ENCODE data around the gene SIGLEC7. TPM values are rescaled to one million over a fixed set of nuclear protein-coding genes. Genes with fewer than 3 reads are reported as not detected.
A peak's percentile ranks its signal among the peaks of the same experiment; 100 is the strongest.

Gene SIGLEC7
- total RNA-seq, 1 donor from 2014 or later, result not detected

DNA sequence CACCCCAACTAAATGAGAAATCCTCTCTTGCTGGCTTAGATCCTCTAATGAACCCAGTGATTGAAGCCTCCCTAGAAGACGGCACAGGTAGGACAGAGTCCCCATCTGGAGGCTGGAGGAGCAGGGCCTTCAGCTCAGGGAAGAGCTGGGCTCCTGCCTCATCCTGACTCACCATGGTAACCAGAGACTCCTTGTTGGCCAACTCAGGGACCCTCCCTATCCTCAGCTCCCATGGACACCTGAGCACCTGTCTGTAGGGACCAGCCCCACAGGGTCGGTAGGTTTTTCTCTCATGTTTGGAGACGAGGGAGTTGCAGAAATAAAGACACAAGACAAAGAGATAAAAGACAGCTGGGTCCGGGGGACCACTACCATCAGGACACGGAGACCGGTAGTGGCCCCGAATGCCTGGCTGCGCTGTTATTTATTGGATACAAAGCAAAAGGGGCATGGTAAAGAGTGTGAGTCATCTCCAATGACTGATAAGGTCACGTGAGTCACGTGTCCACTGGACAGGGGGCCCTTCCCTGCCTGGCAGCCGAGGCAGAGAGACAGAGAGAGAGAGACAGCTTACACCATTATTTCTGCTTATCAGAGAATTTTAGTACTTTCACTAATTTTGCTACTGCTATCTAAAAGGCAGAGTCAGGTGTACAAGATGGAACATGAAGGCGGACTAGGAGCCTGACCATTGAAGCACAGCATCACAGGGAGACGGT, 26.6 kb downstream of the SIGLEC7 start:
- no peak for DNase-seq (ENCODE audit: low read depth)

DNA sequence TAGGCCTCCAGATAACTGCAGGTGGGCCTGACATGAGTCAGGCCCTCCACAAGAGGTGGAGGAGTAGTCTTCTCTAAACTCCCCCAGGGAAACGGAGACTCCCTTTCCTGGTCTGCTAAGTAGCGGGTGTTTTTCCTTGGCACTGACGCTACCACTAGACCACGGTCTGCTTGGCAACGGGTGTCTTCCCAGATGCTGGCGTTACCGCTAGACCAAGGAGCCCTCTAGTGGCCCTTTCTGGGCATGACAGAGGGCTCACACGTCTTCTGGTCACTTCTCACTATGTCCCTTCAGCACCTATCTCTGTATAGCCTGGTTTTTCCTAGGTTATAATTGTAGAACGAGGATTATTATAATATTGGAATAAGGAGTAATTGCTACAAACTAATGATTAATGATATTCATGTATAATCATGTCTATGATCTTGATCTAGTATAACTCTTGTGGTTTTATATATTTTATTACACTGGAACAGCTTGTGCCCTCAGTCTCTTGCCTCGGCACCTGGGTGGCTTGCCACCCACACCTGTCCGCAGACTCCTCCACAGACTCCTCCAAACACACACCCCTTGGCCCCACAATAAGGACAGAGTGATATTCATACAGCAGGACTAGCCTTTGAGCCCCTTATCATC, 27.3 kb downstream of the SIGLEC7 start:
- DNase-seq (ENCODE audit: low read depth), result peak; percentile 28

DNA sequence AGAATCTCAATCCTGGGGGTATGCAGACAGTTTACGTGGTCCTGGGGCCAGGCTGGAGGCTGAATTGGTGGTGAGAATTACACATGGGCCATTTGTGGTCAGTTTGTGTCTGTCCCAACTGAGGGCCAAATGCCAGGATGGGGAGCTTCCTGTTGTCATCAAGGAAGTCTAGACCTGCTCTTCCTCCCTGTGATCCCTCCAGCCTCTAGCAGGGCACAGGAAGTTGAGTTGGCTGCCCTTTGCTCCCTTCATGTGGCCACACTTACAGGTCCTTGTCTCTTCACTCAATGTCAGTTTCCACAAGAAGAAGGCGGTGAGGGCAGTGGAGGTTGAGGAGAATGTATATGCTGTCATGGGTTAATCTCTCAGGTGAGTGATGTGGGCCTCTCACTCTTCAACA, 30.1 kb downstream of the SIGLEC7 start:
- no peak for DNase-seq (ENCODE audit: low read depth)

DNA sequence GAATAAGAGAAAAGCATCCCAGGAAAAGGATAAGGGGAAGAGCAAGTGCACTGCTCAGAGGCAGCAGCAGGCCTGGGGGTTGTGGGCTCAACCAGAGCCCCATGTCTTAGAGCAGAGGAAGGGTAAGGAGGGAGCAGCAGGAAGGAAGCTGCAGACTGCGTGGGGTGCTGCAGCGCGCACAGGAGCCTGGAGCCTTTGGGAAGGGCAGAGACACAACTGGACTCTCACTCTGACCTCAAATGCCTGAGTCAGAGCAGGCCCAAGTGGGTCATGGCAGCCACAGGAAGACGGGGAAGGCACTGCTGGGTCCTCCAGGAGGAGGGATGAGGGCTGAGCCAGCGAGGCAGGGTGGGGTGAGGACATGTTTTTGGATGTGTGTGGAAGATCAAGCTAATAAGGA, 31.6 kb downstream of the SIGLEC7 start:
- no peak for DNase-seq (ENCODE audit: low read depth)

DNA sequence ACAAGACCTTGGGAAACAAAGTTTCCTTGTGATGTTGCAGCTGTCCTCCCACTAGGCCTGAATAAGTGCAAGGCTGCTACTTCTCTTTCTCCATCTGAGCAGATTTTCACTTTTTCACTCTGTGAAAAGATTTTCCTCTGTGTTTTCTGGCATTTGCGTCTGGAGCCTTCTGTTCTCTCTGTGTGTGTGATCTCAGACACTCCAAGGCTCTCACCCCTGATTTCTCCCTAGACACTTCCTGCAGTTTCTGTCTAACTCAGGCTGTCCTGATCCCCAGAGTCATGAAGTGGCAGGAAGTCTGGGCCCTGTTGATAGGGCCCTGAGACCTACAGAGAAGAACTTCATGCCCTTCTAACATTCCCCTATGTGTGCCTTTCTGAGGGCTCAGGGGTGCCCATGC, 37.2 kb downstream of the SIGLEC7 start:
- DNase-seq (ENCODE audit: low read depth), result no peak

DNA sequence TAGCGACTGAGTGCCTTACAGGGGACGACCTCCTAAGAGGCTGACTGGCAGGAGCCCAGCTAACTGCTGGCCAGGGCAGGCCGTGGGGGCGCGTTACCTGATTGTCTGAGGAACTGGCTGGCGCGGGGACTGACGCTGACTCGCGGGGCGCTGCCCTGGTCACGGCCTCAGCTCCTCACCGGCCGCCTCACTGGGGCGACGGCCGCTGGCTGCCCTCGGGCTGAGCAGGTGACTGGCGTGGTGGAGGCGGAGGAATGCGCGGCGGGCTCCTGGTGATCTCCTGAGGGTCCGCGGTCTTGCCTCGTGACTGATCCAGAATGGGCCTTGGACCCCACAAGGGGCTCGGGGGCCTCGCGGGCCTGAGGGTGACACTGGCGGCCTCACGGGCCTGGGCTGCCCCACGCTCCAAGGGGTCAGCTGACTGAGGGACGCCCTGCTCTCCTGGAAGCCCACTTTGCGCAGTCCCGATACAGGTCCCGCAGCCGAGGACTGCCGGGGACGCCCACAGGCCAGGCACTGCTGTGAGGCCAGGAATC, 39.3 kb downstream of the SIGLEC7 start:
- DNase-seq (ENCODE audit: low read depth), result no peak

DNA sequence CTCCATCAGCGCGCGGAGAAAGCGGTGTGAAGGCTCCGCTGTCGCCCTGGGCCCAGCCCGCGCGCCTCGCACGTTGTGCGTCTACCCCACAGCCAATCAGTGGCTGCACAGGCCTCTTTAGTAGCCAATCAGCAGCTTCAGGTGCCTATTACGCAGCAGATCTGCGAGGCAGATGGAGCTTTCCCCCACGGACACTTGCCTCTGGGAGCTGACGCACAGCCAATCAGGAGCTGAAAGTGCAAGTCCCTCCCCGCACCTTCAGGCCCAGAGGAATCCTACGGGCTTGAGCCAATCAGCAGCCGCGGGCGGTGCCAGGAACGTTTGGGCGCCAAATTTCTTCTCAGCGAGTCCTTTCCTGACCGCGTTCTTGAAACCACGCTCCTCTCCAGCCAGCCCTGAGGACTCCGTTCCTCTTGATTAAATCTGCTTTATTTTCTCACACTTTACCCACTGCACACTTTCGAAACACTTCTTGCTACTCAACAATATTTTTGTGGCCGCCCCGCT, 39.9 kb downstream of the SIGLEC7 start:
- no peak for DNase-seq (ENCODE audit: low read depth)

DNA sequence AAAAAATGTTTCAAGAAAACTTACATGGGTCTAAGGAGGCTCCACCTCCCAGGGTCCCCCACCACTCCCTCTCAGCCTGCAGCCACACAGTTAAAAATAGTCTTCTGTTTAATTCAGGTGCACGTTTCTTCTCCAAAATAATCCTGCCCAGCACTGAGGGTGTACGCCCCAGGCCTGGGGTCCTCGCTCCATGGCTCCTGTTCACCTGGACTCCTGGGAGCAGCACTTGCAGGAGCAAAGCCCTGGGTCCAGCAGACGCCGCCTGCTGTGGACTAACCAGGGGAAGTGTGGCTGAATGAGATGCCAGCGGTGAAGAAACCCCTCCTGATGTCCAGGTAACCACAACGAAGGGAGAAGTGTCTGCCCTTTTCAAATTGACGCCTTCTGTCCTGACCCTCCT, 41.5 kb downstream of the SIGLEC7 start:
- DNase-seq (ENCODE audit: low read depth), result no peak

DNA sequence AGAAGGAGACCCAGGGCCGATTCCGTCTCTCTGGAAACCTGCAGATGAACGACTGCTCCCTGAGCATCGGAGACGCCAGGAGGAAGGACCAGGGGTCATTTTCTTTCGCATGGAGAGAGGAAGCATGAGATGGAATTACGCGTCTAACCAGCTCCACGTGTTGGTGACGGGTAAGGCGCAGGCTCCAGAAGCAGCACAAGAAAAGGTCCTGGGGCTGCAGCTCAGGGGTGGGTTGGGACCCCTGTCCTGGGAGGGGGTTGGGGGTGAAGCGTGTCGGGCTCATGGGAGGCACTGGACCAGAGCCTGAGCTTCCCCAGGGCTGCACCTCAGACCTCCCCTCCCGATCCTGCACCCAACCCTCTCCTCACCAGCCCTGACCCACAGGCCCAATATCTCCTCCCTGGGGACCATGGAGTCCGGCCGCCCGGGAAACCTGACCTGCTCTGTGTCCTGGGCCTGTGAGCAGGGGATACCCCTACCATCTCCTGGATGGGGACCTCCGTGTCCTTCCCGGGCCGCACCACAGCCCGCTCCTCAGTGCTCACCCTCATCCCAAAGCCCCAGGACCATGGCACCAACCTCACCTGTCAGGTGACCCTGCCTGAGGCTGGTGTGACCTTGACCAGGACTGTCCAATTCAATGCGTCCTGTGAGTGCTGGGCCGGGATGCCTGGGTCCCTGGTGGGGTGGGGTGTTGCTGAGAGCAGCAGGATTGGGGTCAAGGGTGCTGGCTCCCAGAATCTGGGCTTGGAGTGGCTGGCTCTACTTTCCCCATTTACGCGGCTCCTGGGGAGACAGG, 43.2 kb downstream of the SIGLEC7 start:
- DNase-seq (ENCODE audit: low read depth), result no peak

DNA sequence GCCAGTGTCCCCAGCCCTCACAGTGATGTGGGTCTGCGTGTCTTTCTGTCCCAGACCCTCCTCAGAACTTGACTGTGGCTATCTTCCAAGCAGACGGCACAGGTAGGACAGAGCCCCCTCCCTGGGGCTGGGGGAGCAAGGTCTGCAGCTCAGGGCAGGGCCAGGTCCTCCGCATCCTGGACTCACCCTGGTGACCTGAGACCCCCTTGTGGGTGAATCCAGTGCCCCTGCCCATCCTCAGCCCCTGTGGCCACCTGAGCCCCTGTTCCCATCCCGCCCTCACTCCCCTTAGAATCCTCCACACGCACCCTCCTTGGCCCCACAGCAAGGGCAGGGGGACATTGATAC, 43.7 kb downstream of the SIGLEC7 start:
- DNase-seq (ENCODE audit: low read depth), result no peak

DNA sequence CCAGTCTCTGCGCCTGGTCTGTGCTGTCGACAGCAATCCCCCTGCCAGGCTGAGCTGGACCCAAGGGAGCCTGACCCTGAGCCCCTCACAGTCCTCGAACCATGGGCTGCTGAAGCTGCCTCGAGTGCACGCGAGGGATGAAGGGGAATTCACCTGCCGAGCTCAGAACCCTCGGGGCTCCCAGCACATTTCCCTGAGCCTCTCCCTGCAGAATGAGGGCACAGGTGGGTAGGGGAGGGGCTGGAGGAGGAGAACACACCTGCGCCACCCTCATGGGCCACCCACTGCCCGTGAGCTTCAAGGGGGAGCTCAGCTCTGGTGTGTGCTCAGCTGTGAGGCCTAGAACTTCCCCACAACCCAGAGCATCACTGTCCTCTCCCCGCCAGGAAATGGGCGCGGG, 44.2 kb downstream of the SIGLEC7 start:
- no peak for DNase-seq (ENCODE audit: low read depth)

DNA sequence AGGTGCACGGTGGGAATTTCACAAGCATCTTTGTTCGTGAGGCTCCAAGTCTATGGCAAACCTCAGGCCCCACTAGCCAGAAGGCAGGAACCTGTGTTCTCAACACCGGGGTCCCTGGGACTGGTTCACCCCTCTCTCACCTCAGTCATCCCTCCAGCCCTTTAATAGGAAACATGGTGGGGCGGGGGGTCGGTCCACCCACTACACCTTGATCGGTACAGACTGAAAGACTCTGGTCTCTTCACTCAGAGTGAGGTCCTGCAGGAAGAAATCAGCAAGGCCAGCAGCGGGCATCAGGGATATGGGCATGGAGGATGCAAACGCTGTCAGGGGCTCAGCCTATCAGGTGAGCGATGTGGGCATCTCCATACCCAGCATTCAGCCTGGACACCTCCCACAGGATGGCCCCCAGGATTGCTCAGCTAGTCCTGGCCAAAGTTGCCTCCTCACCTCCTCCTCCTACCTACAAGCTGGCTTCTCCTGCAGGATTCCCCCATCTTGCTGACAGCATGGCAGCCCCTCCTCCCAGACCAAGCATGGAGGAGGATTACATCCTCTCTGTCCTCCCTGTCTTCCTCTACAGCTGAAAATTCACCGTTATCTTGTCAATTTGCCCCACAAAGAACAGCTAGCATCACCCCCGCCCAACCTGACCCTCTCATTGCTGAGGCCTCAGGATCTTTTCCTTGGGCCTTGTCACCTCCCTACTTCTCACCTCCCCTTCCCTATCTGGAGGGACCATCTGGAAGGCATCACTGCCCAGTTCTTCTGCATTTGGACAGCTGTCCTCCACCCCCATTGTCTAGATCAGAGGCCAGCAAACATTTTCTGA, 45.5 kb downstream of the SIGLEC7 start:
- DNase-seq (ENCODE audit: low read depth), result no peak

DNA sequence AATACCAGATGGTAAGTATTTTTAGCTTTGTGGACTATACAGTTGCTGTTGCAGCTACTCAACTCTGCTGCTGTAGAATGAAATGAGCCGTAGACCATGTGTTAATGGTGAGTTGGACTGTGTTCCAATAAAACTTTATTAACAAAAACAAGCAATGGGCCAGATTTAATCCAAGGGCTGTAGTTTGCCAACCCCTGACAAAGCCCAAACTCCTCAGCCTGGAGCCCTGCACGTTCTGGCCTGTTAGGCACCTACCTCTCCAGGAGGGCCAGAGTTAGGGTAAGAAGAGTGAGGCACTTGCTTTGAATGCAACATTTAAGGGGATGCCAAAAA, 46.1 kb downstream of the SIGLEC7 start:
- DNase-seq (ENCODE audit: low read depth), result no peak

DNA sequence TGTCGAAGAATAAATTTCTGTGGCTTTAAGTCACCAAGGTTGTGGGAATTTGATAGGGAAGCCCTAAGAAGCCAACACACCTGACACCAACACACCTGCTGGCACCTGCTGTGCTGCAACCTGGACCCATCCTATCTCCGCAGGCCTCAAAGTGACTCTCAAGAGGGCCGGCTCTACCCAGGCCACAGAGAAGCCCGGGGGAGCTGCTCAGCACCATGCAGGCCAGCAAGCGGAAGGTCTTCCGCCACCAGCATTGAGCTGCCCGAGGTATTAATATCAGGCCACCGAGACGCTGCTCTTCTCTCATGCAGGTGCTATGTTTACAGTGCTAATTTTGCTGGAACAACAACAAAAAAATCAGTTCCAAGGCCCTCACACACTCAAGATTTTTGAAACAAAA, 50.6 kb downstream of the SIGLEC7 start:
- no peak for DNase-seq (ENCODE audit: low read depth)

DNA sequence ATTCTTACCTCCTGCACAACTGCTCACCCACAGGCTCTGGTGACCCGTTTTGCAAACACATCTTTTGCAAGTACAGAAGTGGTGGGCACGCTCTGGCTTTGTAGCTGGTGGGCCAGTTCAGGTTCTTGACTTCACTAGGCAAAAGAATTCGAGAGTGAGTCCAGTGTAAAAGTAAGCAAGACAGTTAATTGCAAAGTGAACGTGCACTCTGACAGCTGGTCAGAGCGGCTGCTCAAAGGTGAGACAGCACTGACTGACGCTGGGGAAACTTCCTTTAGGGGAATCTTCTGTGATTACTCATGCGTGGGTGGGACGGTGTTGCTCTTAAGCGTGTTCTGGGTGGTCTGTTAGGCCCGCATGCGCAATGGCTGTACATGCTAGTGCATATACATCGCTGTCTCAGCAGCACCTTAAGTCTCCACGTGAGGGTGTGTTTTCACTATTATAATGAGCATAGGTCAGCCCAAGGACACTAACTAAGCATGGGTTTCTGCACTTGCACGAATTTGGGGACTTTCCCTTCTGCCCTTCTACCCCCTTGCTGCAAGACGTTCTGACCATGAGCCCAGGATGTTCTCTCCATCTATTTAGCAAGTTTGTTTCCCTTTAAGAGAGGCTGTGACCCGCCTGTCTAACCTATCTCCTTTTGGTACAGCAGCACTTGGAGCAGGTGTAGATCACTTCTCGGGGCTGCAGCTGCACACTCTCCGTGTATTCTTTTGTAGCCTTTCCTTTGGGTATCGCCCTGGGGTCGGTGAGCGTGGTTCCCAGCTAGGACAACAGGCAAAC, 52.6 kb downstream of the SIGLEC7 start:
- DNase-seq (ENCODE audit: low read depth), result no peak

DNA sequence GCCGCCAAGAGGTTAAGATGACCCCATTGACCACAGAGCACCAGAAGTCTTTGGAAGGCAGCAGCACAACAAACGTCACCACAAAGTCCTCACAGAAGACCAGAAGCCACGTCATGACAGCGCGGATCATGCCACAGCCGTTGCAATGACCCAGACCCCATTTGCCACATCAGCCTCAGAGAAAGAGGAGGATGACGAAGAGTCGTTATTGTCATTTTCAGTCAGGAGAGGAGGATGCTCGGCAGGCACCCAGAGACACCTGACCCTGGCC, 53.1 kb downstream of the SIGLEC7 start:
- DNase-seq (ENCODE audit: low read depth), result no peak

DNA sequence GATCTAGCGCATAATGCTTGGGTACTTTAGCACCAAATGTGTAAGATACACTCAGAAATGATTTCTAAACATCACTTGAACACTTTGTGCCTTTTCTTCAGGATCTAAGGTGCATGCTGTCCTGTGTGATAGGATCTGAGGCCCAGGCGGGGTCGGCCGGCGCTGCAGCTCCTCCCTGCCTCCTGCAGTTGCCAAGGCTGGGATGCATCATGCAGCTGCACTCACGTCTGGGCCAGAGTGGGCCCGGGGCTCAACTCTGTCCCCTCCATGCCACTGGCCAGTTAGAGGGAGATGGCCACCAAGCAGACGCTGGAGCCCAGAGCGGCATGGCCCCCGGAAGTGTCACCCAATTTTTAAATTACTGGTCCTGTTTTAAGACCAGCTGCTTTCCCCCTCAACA, 53.5 kb downstream of the SIGLEC7 start:
- no peak for DNase-seq (ENCODE audit: low read depth)

DNA sequence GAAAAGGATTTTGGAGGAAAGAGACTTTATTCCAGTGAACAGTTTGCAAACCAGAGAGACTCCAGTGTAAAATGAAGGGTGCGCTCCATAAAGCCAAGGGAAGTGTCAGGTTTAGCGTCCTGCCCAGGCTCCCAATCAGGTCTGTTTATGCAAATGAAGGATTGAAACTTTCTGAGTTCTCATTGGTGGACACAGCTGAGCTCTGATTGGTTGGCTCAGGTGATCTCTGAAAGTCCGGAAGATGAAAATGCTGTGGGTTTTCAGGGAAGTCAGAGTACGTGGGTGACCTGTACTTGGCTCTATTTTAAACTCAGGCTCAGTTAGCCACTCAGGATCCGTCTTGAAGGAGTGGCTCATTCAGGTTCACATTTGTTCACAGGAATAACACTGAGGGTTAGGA, 54.1 kb downstream of the SIGLEC7 start:
- no peak for DNase-seq (ENCODE audit: low read depth)

DNA sequence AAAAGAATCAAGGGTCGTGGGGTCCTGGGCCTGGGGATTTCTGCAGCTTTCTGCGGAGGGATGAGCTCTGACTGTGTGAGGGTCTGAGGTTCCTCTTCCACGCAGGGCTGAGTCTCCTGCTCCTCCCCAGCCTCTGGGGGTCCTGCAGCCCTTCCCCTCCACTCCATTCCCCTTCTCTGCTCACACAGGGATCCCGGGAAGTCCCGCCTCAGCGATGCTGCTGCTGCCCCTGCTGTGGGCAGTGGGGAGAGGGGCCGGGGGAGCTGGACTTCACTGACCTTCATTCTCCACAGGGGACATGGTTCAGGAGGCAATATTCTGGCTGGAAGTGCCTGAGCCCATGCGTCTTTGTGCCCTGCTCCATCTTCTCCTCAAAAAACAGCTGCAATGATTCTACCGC, 56.5 kb downstream of the SIGLEC7 start:
- DNase-seq (ENCODE audit: low read depth), result no peak

DNA sequence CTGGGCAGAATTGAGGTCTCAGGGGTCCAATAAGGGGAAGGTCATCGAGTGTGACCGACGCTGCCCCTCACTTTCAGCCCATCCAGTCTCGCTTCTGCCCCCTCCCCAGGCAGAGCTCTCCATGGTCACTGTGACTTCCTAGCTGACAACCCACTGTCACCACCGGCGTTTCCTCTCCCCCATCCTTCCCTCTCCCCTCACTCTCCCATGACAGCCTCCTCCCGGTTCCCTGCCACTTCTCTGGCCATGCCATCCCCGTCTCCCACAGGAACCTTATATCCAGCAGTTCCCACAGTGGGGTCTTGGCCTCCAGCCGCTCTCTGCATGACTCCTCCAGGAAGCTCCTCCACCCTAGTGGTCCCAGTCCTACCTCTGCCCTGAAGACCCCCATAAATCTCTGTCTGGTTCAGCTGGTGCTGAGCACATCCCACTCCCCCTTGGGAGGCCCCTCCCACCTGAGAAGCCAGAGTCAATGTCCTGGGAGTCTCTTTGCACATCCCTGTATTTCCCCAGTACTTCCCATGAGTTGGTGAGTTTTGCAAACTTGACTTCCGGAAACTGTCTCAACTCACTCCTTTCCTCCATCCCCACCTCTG, 58.1 kb downstream of the SIGLEC7 start:
- DNase-seq (ENCODE audit: low read depth), result no peak

DNA sequence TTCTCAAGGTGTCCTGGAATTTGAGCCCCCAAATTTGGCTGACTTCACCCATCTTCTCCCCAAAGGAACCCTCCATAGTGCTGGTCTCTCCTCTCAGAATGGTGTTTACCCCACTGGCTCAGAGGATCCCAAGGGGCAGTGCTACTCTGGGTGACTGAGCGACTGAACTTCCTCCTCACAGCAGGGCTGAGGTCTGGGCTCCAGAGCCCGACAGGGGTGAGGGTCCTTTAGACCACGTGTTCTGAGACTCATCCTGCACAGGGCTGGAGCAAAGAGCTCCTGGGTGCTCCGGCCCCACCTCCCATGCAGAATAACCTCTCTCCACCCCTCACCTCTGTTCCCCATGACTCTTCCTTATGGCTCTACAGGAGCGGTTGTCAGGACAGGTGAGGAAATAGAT, 59.6 kb downstream of the SIGLEC7 start:
- no peak for DNase-seq (ENCODE audit: low read depth)

Measured in renal cortical epithelial cell (primary cell).